Gastrocnemius medialis (tissue), 4 donors: ENCODE results near the gene TSC22D2.

Source experiments
- CTCF ChIP-seq, 5 experiments: fragments of 450-650 bp in 3 of 5; fragments of 200-600 bp in 2 of 5; sonication (generic) in 2 of 5; IDR thresholded peaks in 4 of 5; conservative IDR thresholded peaks in 1 of 5; 1 replicate in 4 of 5; 2 replicates in 1 of 5; pipeline ENCODE4 v1.5.1; 2016 to 2019; ENCODE audit warnings: antibody characterized with exemption in 5 of 5, mild to moderate bottlenecking in 3 of 5, moderate library complexity in 3 of 5
- POLR2A ChIP-seq, 2 donors: fragments of 450-650 bp; IDR thresholded peaks; one replicate each; pipeline ENCODE4 v1.6.1; 2017; ENCODE audit warnings: antibody characterized with exemption in 2 of 2, mild to moderate bottlenecking in 2 of 2, moderate library complexity in 2 of 2

- TF ChIP-seq CTCF (IDR thresholded peaks at IDR 0.05 in 4 of 5, conservative IDR thresholded peaks at IDR 0.05 in 1 of 5) (no peak), POLR2A (IDR thresholded peaks at IDR 0.05) (no peak)
Observed at GRCh38 chr3:150372320-150372719, 35.8 kb upstream of the TSC22D2 start.
